GM21367 (cell line): ENCODE measurements around the gene NAV2.

ENCODE experiments used
- ATAC-seq: cut with Tn5 transposase; IDR thresholded peaks from one replicate; pipeline ENCODE4 v1.9.1; 2021; ENCODE audit not compliant: unreplicated experiment

Gene NAV2

GRCh38 chr11:19714387-19715363, 2.0 kb downstream of the NAV2 start:
- no peak for ATAC-seq

GRCh38 chr11:19715373-19715772, 2.7 kb downstream of the NAV2 start:
- ATAC-seq, result no peak

GRCh38 chr11:19718051-19718450, 5.4 kb downstream of the NAV2 start:
- no peak for ATAC-seq

GRCh38 chr11:19718951-19719350, 6.3 kb downstream of the NAV2 start:
- ATAC-seq, result no peak

GRCh38 chr11:19719960-19720359, 7.3 kb downstream of the NAV2 start:
- ATAC-seq, result no peak

- ATAC-seq, result no peak
Measured at GRCh38 chr11:19721176-19721575, 8.5 kb downstream of the NAV2 start.

- no peak for ATAC-seq
Measured at GRCh38 chr11:19722702-19723101, 10.1 kb downstream of the NAV2 start.

- no peak for ATAC-seq
Measured at GRCh38 chr11:19723572-19724342, 11.1 kb downstream of the NAV2 start.

GRCh38 chr11:19724765-19725164, 12.1 kb downstream of the NAV2 start:
- ATAC-seq, result no peak

GRCh38 chr11:19725379-19726079, 12.9 kb downstream of the NAV2 start:
- ATAC-seq, result no peak

- no peak for ATAC-seq
Measured at GRCh38 chr11:19727246-19727645, 14.6 kb downstream of the NAV2 start.

GRCh38 chr11:19728436-19728835, 15.8 kb downstream of the NAV2 start:
- ATAC-seq, result no peak

GRCh38 chr11:19729141-19729540, 16.5 kb downstream of the NAV2 start:
- ATAC-seq, result no peak

GRCh38 chr11:19730373-19730772, 17.7 kb downstream of the NAV2 start:
- ATAC-seq, result no peak

- ATAC-seq, result no peak
Measured at GRCh38 chr11:19734171-19734570, 21.5 kb downstream of the NAV2 start.

- no peak for ATAC-seq
Measured at GRCh38 chr11:19735157-19735908, 22.7 kb downstream of the NAV2 start.

- no peak for ATAC-seq
Measured at GRCh38 chr11:19735909-19736498, 23.4 kb downstream of the NAV2 start.

GRCh38 chr11:19736831-19737230, 24.2 kb downstream of the NAV2 start:
- ATAC-seq, result no peak

- no peak for ATAC-seq
Measured at GRCh38 chr11:19737575-19737974, 24.9 kb downstream of the NAV2 start.

GRCh38 chr11:19738124-19738523, 25.5 kb downstream of the NAV2 start:
- no peak for ATAC-seq
